ENCODE results near the gene RAB3C.
"Not testable (repeated sequence)": the region's sequence is repeated elsewhere in the genome, so short reads cannot be mapped to it uniquely, and the experiment has no call there.

The RAB3C gene

DNA sequence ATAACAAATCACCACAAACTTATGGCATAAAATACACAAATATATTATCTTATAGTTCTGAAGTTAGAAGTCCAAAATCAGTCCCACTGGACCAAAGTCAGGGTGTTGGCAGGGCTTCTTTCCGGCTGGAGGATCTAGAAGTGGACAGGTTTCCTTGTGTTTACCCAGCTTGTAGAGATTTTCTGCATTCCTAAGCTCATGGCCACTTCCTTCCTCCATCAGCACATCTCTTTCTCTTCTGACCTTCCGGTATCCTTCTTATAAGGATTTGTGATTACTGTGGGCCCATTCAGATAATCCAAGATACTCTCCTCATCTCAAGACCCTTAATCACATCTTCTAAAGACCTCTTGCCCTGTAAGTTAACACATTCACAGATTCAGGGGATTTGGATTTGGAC lies 97.6 kb downstream of the RAB3C start:
- no peak for DNase-seq

DNA sequence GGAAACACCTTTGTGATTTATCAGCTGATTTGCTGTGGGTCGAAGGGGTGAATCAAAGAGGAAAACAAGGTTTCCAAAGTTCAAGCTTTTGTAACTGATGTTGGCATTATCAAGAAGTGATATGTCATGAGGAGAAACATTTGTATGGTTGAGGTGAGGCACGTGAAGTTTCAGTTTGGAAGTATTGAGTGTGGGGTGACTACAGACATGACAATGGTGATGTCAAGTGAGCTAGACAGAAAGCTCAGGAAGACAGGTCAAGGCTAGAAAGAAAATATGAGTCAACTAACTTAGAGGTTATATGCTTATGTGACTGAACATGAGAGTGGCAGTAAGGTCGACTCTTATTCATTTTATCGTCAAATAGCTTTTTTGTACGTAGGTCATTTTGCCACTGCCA lies 99.1 kb downstream of the RAB3C start:
- DNase-seq: no peak

DNA sequence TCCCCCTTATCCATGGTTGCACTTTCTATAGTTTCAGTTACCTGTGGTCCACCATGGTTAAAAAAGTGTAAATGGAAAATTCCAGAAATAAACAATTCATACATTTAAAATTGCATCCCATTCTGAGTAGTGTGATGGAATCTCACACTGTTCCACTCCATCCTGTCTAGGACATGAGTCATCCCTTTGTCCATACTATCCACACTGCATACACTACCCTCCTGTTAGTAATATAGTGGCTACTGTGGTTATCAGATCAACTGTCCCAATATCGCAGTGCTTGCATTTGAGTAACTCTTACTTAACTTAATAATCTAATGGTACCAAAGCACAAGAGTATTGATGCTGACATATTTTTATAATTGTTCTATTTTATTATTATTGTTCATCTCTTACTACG lies 100.7 kb downstream of the RAB3C start:
- no peak for DNase-seq

DNA sequence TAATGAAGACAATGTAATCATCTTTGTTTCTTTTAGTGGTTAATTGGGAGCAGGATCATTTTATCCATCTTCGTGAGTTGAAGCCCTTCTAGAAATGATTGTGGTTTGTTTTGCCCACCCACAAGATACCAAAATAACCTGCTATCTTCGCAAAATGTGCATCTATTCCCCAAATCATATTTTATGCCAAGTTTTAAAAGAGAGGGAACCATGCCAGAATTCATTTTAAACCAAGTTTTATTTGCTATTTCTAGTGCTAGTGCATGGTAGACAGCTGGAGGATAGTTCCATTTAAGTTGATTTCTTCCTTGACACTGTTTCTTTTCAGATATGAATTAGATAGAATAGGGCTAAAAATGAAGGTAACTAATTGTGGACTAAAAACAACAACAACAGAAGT lies 104.2 kb downstream of the RAB3C start:
- DNase-seq: no peak

DNA sequence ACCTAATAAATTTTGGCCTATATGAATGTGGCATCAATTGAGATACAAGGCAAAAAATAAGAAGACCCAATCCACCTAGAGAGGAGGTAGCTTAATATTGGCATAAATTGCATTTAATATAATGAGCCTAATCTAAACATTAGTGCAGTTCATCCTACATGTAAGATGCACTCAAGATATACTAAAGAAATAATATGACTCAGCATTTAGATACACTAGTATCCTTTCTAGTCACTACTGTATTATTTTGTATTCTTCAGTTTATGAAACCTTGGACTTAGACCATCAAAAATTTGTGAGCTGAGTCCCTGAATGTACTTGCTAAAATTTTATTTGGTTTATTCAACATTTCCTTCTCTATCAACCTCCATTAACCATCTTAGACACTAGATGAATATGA lies 104.7 kb downstream of the RAB3C start:
- DNase-seq: no peak

DNA sequence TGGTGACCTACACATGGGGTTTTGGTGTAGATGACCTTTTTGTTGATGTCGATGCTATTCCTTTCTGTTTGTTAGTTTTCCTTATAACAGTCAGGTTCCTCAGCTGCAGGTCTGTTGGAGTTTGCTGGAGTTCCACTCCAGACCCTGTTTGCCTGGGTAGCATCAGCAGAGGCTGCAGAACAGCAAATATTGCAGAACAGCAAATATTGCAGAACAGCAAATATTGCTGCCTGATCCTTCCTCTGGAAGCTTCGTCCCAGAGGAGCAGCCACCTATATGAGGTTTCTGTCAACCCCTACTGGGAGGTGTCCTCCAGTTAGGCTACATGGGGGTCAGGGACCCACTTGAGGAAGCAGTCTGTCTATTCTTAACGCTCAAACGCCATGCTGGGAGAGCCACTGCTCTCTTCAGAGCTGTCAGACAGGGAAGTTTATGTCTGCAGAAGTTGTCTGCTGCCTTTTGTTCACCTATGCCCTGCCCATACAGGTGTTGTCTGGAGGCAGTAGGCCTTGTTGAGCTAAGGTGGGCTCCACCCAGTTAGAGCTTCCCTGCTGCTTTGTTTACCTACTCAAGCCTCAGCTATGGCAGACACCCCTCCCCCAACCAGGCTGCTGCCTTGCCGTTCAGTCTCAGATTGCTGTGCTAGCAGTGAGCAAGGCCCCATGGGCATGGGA lies 116.3 kb downstream of the RAB3C start:
- not testable (repeated sequence) for DNase-seq

DNA sequence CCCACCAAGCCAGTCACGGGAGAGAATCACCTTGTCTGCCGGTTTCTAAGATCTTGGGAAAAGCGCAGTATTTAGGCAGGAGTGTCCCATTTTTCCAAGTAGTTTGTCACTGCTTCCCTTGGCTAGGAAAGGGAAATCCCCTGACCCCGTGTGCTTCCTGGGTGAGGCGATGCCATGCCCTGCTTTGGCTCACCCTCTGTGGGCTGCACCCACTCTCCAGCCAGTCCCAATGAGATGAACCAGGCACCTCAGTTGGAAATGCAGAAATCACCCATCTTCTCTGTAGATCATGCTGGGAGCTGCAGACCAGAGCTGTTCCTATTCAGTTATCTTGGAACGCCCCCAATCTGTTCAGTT lies 116.9 kb downstream of the RAB3C start:
- no peak for DNase-seq

DNA sequence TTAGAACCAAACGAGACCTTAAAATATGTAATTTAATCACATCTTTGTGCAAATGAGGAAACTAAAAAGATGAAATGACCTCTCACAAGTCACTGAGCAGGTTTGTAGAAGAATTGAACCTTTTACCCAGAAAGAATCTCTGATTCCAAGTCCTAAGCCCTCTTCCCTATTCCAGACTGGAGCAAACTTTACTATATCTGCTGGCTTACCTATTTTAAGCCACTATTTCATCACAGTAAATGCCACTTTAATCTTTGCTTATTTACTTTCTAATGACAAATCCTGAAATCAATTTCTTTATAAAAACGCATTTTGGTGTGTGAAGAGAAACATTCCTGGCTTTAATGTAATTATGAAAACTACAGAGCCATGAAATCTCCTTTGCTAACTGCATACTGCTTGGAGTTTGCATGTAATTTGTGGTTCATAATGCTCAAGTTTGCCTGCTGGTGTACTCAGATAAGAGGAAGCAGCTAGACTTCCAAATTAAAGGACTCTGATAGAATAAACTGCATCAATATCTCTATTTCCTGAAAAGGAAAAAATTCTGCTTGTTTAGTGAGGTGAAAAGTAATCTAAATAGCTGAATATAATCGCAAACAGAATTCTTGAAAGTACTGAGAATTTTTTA lies 121.2 kb downstream of the RAB3C start:
- DNase-seq: no peak

DNA sequence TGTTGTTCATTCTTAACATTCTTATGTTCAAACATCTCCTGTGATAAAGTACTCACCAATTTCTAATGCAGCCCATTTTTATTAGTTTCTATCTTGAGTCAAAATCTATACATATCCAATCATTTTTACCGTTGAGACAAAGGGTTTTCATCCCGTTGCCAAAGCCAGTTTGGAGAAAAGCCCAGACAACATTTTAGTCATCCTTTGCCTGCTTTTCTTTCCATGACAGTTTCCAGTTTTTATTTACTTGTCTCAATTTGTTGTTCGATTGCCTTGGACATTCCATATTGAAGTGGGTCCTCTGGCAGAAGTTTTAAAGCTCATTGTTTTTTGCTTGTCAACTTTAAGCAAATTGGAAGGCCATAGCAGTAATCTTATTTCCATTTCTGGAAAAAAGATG lies 123.9 kb downstream of the RAB3C start:
- no peak for DNase-seq

DNA sequence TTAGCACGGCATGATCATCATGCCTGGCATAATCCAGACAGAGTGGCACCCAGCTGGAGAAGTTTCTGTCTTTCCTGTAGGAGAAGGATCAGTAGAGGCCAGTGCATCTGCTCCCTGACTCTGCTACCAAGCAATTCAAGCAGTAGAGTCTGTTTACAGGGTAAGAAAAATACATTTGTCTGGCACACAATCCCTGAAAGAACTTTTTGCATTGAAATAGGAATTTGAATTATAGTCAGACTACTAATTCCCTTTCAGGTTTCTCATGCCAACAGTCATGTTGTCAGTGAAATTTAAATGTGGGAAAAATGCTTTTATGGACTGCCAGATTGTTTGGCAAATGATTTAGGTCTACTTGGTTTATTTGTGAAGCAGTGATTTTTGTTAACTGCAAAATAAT lies 125.6 kb downstream of the RAB3C start:
- DNase-seq: no peak

DNA sequence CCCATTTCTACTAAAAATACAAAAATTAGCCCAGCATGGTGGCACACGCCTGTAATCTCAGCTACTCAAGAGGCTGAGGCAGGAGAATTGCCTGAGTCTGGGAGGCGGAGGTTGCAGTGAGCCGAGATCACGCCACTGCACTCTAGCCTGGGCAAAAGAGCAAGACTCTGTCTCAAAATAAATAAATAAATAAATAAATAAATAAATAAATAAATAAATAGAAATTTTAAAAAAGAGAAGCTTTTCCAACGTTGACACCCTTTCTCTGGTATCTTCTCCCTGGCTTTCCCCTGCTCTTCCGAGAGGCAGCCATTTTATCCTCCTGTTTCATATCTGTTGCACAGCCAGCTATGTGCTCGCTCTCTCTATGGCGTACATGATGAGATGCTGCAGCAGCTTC lies 127.5 kb downstream of the RAB3C start:
- not testable (repeated sequence) for DNase-seq

DNA sequence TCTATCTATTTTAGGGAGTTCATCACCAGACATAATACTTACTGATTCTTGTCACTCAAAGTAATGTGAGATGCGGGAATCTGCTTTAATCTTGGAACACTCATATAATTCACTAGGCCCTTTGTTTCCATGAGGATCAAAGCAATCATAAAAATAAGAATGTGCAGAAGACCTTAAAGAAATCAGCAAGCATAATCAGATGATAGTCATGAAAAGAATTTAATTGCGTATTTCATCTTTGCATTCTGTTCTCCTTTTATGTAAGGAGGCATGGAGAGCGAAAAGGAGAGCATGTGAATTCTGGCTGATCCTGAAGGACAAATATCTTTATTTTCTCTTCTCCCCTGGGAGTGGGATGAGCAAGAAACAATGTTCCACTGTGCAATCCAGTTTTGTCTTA lies 128.0 kb downstream of the RAB3C start:
- DNase-seq: no peak

DNA sequence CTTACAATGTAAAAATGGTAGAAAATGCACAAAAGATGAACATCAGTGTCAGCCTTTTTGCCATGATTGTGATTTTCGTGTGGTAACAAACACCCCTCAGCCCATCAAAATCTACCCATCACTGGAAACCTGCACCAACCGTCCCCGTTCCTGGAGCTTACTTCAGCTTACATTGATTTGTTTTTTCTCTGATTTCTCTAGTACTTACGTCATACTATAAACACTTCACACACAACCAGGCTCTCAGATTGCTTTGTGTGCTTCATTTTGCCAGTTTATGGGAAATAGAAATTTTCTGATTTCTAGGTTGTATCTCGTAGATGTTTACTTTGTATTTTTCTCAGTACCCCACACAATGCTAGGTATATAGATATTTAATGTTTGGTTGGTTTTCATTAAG lies 129.1 kb downstream of the RAB3C start:
- DNase-seq: no peak

DNA sequence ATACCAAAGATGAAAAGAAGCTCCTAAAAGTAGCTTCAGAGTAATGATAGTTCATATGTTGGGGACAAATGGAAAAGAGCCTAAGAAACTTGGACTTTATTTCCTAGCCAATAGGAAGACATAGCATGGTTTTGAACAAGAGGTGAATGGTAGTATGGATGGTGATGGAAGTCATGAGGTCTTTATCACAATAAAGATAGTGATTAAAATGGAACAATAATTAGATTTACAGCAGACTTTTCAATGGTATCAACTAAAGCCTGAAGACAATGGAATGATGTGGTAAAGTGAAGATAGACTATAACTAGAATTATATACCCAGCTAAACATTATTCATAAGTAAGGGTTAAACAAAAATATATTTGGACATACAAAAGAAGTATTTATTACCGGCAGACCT lies 131.2 kb downstream of the RAB3C start:
- no peak for DNase-seq

DNA sequence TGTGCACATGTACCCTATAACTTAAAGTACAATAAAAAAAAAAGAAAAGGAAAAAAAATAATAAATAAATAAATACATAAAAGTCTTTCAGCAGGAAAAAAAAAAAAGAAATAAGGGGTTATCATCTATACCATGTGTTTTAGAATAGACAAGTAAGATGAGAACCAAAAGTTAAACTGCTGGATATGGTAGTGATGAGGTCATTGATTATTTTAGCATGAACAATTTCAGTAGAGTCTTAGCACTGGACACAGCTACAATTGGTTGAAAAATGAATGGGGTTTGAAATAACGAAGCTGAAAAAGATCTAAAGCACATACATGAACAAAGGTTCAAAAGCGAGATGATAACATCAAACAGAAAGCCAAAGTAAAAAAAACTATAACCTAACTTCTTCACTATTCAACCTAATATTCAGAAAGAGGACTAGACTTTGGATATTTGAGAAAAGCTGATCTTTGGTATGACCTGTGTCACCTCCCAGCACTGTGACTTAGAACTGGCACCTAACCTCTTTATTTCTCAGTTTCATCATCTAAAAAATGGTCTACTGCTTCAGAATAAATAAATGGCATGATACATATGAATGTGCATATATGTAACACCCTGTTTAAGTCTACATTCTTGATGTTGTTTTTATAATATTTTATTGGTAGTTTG lies 133.3 kb downstream of the RAB3C start:
- no peak for DNase-seq

DNA sequence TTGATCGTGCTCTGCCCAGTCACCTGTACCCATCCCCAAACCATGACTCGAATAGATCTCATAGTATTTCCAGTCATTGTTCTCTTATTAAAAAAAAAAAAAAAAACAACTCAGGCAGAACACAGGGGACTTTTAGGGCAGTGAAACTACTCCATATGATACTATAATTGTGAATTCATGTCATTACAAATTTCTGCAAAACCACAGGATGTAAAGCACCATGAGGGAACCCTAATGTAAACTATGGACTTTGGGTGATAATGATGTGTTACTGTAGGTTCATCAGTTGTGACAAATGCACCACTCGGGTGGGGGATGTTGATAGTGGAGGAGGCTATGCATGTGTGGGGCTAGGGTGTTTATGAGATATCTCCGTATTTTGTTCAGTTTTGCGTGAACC lies 133.8 kb downstream of the RAB3C start:
- no peak for DNase-seq

DNA sequence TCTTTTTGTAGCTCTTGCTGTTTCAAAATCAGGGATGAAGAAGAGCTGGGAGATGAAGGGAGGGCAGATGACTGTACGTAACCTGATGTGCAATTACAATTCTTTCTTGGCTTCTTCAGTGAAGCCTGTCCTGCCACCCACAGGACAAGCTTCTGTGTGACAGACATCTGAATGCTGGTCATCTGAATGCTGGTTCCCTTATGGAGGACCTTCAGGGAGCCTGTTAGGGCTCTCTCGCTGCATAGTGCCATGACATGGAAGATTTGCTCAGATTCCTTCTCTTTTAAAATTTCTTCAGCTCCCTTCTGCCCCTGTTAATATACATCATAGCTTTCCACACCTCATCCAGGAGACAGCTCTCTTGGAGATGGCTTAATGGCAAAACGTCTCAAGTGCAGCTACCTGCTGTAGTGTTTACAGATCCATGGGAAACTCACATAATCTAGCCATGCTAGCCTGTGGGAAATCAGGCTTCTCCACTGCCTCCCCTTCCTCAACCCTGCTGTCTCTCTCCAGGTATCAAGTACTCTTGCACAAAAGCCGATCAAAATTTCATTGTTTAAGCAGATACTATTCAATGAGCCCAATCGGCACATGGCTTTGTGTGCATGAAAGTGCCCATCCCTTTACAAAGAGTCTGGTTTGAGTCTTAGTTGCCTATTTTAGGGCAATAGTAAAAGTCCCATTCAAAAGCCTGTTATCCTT lies 134.6 kb downstream of the RAB3C start:
- no peak for DNase-seq

DNA sequence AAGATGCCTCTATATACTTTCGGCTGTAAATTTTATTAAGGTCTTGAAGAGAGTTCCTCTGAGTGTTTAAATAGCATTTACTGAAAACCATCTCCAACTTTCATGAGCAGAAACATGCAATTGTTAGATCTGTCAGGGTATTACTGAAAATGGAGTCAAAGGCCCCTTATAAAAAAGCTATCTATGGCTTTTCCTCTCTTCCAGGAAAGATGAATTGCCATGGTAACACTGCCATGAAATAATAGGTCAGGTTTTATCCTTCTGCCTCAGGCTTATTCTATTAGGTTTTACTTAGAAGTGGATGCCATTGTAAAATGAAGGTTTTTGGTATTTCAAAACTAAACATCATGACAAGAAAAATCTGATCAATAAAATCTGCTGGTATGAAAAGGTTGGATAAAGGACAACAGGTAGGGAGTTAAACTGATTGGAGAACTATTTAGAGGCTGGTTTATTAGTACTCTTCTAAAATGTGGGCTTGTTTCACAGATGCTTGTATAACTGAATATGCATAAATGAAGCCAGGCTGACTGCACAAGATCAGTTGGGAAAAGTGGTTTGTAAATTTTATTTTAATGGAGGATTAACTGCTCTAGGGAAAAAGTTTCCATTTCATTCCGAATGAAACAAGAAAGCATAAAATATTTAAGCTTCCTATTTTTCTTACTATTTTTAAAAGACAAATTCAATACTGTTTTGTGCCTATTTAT lies 135.5 kb downstream of the RAB3C start:
- DNase-seq: no peak

DNA sequence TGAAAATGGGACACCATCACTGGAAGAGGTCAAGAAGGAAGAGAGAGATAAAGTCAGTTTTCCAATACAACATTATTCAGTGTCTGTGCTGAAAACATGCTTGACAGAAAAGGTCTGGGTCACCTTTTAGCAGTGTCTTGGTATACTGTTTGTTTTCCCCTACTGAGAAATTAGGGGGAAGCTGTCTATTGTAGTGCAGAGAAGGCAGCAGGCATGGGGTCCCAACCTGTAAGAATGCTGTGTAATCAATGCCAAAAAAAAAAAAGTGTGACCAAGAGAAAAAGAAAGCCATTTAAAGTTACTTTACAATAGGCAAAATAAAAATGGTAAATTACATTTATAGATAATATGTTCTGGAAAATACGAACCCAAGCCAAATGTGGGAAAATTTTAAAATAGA lies 139.3 kb downstream of the RAB3C start:
- no peak for DNase-seq

DNA sequence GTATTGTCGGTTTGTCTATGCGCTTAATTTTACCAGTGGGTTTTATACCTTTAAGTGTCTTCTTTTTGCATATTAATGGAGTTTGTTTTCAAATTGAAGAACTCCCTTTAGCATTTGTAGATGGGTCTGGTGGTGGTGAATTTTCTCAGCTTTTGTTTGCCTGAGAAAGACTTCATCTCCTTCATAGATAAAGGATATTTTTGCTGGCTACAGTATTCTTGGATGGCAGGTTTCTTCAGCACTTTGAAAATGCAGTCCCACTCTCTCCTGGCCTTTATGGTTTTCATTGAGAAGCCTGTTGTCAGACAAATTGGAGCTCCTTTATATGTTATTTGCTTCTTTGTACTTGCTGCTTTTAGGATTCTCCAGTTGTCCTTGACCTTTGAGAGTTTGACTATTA lies 142.1 kb downstream of the RAB3C start:
- DNase-seq: no peak

DNA sequence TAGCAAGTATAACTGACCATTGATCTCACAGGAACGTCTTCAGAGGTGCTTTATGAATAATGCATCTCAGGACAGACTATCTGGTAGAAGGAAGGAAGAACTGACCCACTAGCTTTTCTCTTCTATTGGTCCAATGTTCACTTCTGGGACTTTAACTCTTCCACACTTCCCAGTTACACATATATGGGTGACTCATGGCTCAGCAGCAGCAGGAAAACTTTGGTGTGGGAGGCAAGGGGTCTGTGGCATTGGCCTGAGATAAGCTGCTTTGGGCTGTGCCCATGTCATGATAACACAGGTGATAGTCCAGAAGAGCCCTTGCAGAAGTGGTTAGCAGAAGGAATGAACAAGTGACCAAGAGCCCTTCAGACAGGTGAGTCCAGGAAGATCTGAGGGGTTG lies 148.8 kb downstream of the RAB3C start:
- no peak for DNase-seq

DNA sequence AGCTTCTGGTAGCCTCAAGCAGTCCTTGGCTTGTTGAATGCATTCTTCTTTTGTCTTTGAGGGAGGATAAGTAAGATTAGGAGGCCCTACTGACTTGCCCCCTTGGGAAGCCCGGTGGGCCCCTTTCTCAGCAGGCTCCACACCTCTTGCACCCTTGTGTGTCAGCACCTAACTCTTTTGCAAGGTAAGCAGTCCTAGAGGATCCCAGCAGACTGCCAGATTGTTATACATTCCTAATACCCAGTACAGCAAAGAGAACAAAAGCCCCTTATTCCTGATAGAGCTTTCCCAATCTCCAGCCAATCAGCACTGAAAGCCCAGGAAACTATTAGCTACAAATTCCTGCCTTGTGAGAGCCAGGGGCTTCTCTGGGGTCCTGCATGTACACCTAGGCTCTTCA lies 152.8 kb downstream of the RAB3C start:
- no peak for DNase-seq

DNA sequence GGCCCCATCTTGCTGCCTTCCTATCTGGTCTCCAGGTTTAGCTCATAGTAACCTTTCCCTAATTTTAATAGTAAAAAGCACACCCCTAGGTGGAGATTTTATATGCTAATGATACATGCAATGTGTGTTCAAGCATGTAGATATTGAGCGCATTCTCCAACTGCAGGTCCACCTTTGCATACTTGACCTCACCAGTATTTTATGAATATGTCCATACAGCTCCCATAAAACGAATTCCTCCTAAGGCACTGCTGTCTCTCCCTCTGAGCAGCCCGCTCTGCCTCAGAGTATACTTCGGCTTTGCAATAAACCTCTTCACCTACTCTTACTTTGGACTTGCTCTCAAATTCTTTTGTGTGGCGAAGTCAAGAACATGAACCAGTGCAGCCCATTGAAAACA lies 153.3 kb downstream of the RAB3C start:
- DNase-seq: no peak

All from Kasumi-1 (cell line).